HepG2 (cell line): ENCODE measurements around the gene NOL12. TPM values are rescaled to one million over a fixed set of nuclear protein-coding genes. Genes with fewer than 3 reads are reported as not detected.

Experiments used
- FOXA3 ChIP-seq: IDR thresholded peaks from 2 replicates; pipeline ENCODE4 v1.6.1; 2016; ENCODE audit warnings: missing genetic modification reagents, missing compliant biosample characterization
- FOXK1 ChIP-seq: sonication (generic); formaldehyde crosslinking; IDR thresholded peaks from 2 replicates; pipeline ENCODE4 v1.4.0; 2020; ENCODE audit warnings: low read depth, missing genetic modification reagents, borderline replicate concordance
- GPN1 ChIP-seq: sonication (generic); formaldehyde crosslinking; IDR thresholded peaks from 2 replicates; pipeline ENCODE4 v1.5.1; 2020; ENCODE audit warnings: missing genetic modification reagents, borderline replicate concordance
- HOXA9 ChIP-seq: sonication (generic); formaldehyde crosslinking; IDR thresholded peaks from 2 replicates; pipeline ENCODE4 v1.8.1; 2022; ENCODE audit warnings: missing genetic modification reagents, mild to moderate bottlenecking, moderate library complexity, borderline replicate concordance
- KLF16 ChIP-seq, 2 experiments: sonication (generic) in 1 of 2; formaldehyde crosslinking in 1 of 2; IDR thresholded peaks; 2 replicates each; pipeline versions ENCODE4 v1.6.1 to v1.8.0; 2016 to 2023; ENCODE audit warnings: missing genetic modification reagents in 2 of 2, missing compliant biosample characterization in 1 of 2
- RNF2 ChIP-seq: fragments of 450-650 bp; conservative IDR thresholded peaks from 2 replicates; pipeline ENCODE4 v1.6.1; 2016; ENCODE audit warnings: low read depth
- THAP9 ChIP-seq: sonication (generic); formaldehyde crosslinking; IDR thresholded peaks from 2 replicates; pipeline ENCODE4; 2020; ENCODE audit warnings: missing genetic modification reagents, mild to moderate bottlenecking, borderline replicate concordance
- UBTF ChIP-seq: sonication (generic); formaldehyde crosslinking; IDR thresholded peaks from 2 replicates; pipeline ENCODE4 v1.4.0; 2020; ENCODE audit warnings: mild to moderate bottlenecking, missing genetic modification reagents
- ZFY ChIP-seq: sonication (generic); formaldehyde crosslinking; IDR thresholded peaks from 2 replicates; pipeline ENCODE4 v1.4.0; 2020; ENCODE audit warnings: missing genetic modification reagents
- ZNF329 ChIP-seq: sonication (generic); formaldehyde crosslinking; IDR thresholded peaks from 2 replicates; pipeline ENCODE4 v1.9.0; 2021; ENCODE audit warnings: low read depth, mild to moderate bottlenecking, missing genetic modification reagents
- ZNF44 ChIP-seq: sonication (generic); formaldehyde crosslinking; IDR thresholded peaks from 2 replicates; pipeline ENCODE4 v1.5.1; 2020; ENCODE audit warnings: mild to moderate bottlenecking, missing genetic modification reagents
- ZNF564 ChIP-seq: sonication (generic); formaldehyde crosslinking; IDR thresholded peaks from 2 replicates; pipeline ENCODE4 v1.8.1; 2023; ENCODE audit warnings: mild to moderate bottlenecking, missing genetic modification reagents
- ZNF589 ChIP-seq: sonication (generic); formaldehyde crosslinking; conservative IDR thresholded peaks from 2 replicates; pipeline ENCODE4 v1.8.0; 2022; ENCODE audit warnings: mild to moderate bottlenecking, moderate library complexity, missing genetic modification reagents
- ZNF629 ChIP-seq: sonication (generic); formaldehyde crosslinking; conservative IDR thresholded peaks from 2 replicates; pipeline ENCODE4 v1.5.0; 2020; ENCODE audit warnings: missing genetic modification reagents
- ZNF672 ChIP-seq: sonication (generic); formaldehyde crosslinking; IDR thresholded peaks from 2 replicates; pipeline ENCODE4 v1.8.1; 2022; ENCODE audit warnings: missing genetic modification reagents
- ZNF747 ChIP-seq: sonication (generic); formaldehyde crosslinking; IDR thresholded peaks from 2 replicates; pipeline ENCODE4 v1.8.1; 2023; ENCODE audit warnings: missing genetic modification reagents, mild to moderate bottlenecking, borderline replicate concordance
- ZSCAN12 ChIP-seq: sonication (generic); formaldehyde crosslinking; IDR thresholded peaks from 2 replicates; pipeline ENCODE4 v1.9.0; 2021; ENCODE audit warnings: mild to moderate bottlenecking, missing genetic modification reagents
- polyA plus RNA-seq, 8 experiments: library from polyadenylated mRNA; depleted of rRNA in 3 of 8; stranded (reverse) in 7 of 8; unstranded in 1 of 8; fragments of >200 nt; fragmentation: Illumina TruSeq in 4 of 8; extraction: Trizol in 4 of 8; gene quantifications; 2 replicates each; pipeline versions ENCODE4 v1.2.1 to v1.2.3, GENCODE V29; 2011 to 2016; ENCODE audit warnings: low read depth in 4 of 8, missing spikeins in 1 of 8, mixed read lengths in 1 of 8; ENCODE audit not compliant: insufficient read depth in 1 of 8
- total RNA-seq, 5 experiments: library from RNA; depleted of rRNA; stranded (reverse); fragments of >200 nt; fragmentation: Illumina TruSeq; extraction: Trizol; gene quantifications; 2 replicates each; pipeline ENCODE4 v1.2.3, GENCODE V29; 2016; ENCODE audit warnings: low read depth in 1 of 5
- TF ChIP-seq, protein P1 (sequence below): sonication (generic); formaldehyde crosslinking; IDR thresholded peaks from 2 replicates; pipeline ENCODE4 v1.4.0; 2020; ENCODE audit warnings: low read depth, mild to moderate bottlenecking, missing genetic modification reagents
- TF ChIP-seq, protein P2 (sequence below): sonication (generic); formaldehyde crosslinking; IDR thresholded peaks from 2 replicates; pipeline ENCODE4 v1.8.0; 2022; ENCODE audit warnings: mild to moderate bottlenecking, missing genetic modification reagents, moderate library complexity
- TF ChIP-seq, protein P3 (sequence below): IDR thresholded peaks from 2 replicates; pipeline ENCODE4 v1.6.1; 2016; ENCODE audit warnings: missing compliant biosample characterization, missing genetic modification reagents, borderline replicate concordance

Gene NOL12
- total and polyA plus RNA-seq, 2 of the 13 experiments (the other 11 are each of a cell fraction or from before 2014, with no cell fraction given): 14.3 to 31.4 TPM

- TF ChIP-seq THAP9 (CRISPR knock-in tag) (no peak), ZNF747 (CRISPR knock-in tag) (no peak), ZNF589 (CRISPR knock-in tag) (no peak), RNF2 (no peak), UBTF (CRISPR knock-in tag) (no peak), HOXA9 (no peak), ZFY (no peak), ZNF329 (no peak), KLF16 (CRISPR knock-in tag; IDR thresholded peaks at IDR 0.05) (peak in 1 of 2 experiments; percentile 7; a peak in 2 of 4 replicates), GPN1 (CRISPR knock-in tag) (no peak), ZSCAN12 (CRISPR knock-in tag) (no peak), FOXK1 (CRISPR knock-in tag) (no peak), ZNF44 (no peak), ZNF564 (no peak), FOXA3 (no peak), ZNF672 (CRISPR knock-in tag) (no peak), ZNF629 (CRISPR knock-in tag) (peak; percentile 94)
- TF ChIP-seq, protein P1, sequence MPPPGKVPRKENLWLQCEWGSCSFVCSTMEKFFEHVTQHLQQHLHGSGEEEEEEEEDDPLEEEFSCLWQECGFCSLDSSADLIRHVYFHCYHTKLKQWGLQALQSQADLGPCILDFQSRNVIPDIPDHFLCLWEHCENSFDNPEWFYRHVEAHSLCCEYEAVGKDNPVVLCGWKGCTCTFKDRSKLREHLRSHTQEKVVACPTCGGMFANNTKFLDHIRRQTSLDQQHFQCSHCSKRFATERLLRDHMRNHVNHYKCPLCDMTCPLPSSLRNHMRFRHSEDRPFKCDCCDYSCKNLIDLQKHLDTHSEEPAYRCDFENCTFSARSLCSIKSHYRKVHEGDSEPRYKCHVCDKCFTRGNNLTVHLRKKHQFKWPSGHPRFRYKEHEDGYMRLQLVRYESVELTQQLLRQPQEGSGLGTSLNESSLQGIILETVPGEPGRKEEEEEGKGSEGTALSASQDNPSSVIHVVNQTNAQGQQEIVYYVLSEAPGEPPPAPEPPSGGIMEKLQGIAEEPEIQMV (CRISPR knock-in tag): no peak
- TF ChIP-seq, protein P2, sequence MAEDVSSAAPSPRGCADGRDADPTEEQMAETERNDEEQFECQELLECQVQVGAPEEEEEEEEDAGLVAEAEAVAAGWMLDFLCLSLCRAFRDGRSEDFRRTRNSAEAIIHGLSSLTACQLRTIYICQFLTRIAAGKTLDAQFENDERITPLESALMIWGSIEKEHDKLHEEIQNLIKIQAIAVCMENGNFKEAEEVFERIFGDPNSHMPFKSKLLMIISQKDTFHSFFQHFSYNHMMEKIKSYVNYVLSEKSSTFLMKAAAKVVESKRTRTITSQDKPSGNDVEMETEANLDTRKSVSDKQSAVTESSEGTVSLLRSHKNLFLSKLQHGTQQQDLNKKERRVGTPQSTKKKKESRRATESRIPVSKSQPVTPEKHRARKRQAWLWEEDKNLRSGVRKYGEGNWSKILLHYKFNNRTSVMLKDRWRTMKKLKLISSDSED (CRISPR knock-in tag): no peak
- TF ChIP-seq, protein P3, sequence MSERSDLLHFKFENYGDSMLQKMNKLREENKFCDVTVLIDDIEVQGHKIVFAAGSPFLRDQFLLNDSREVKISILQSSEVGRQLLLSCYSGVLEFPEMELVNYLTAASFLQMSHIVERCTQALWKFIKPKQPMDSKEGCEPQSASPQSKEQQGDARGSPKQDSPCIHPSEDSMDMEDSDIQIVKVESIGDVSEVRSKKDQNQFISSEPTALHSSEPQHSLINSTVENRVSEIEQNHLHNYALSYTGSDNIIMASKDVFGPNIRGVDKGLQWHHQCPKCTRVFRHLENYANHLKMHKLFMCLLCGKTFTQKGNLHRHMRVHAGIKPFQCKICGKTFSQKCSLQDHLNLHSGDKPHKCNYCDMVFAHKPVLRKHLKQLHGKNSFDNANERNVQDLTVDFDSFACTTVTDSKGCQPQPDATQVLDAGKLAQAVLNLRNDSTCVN (CRISPR knock-in tag): no peak
Measured at GRCh38 chr22:37659897-37660708, 26.0 kb upstream of the NOL12 start (continued).
